Measurements from ENCODE around the gene DMPK.
A peak's percentile ranks its signal among the peaks of the same experiment; 100 is the strongest.
"Not testable (repeated sequence)": the region's sequence is repeated elsewhere in the genome, so short reads cannot be mapped to it uniquely, and the experiment has no call there.

The DMPK gene

DNA sequence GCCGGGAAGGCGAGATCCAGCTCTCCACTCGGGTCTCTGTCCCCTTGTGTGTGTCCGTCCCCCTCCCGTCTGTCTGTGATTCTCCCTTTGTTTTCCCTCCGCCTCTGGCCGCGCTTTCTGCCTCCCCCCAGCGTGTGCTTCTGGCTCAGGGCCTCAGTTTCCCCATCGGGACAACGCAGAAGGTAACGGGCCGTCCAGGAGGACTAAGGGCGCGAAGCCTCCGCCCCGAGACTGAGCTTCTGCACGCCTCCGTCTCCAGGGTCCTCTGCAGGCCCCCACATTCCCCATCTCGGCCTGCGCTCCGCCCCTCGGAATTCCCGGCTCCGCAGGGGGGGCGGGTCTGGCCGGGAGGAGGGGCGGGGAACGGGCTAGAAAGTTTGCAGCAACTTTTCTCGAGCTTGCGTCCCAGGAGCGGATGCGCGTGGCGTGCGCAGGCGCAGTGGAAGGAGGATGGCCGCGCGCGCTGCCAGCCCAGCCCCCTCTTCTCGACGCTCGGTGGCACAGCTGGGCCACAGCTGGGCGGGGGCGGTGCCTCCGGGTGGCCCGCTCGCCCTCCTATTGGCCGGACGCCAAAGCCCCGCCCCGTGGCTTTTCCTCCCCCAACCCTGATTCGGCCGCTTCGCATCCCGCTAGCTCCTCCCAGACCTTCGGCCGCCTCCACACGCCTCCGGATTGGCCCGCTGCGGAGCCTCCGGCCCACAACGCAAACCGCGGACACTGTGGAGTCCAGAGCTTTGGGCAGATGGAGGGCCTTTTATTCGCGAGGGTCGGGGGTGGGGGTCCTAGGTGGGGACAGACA lies 13.1 kb downstream of the DMPK start, which contains the start of gene SIX5:
Gene SIX5, minus strand, starts transcription at position 269 of the 799 bp plus-strand sequence. CDS start 408 bp downstream, outside the sequence.
- peak; percentile 83 to 92 (median 89) for DNase-seq (ENCODE audit: low read depth in 3 of 3)

DNA sequence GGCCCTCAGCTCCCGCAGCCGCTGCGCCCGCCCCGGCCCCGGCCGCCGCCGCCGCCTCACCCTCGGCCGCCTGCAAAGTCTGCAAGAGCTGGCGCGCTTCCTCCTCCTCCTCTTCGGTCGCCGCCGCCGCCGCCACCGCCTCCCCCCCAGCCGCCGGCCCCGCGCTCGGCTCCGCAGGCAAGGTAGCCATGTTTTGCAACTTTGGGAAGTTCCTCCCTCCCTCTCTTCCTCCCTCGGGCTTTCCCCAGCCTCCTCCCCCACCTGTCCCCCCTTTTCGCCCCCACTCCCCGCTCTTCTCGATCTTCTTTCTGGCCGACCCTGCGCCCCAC lies 13.7 kb downstream of the DMPK start:
- peak in 1 of 3 experiments; percentile 32 for DNase-seq (ENCODE audit: low read depth in 3 of 3)

DNA sequence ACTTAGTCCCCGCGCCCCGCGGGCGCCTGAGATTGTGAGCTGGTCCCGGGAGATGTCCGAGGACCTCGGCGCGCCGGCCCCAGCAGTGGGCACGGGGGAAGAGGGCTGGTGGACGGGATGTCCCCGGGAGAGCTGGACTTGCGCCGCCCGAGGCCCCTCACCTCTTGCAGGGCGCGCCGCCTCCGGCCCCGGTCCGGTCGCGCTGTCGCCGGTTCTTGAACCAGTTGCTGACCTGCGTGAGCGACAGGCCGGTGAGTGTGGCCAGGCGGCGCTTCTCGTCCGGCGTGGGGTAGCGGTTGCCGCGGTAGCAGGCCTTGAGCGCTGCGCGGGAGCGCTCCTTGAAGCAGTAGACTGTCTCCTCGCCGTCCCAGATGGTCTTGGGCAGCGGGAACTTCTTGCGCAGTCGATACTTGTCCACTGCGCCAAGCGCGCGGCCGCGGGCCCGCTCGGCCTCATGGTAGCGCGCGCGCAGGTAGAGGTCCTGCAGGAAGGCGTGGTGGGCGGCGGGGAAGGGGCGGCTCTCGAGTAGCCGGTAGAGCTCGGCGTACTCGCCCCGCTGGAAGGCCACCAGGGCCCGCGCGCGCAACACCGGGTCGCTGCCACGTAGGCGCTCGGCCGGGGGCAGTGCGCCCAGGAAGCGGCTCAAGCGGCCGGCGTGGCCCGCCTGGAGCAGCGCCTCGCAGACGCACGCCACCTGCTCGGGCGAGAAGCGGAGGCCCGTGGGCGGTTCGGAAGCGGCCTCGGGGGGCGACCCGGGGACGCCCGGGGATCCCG lies 14.2 kb downstream of the DMPK start:
- DNase-seq (ENCODE audit: low read depth in 3 of 3), result no peak

DNA sequence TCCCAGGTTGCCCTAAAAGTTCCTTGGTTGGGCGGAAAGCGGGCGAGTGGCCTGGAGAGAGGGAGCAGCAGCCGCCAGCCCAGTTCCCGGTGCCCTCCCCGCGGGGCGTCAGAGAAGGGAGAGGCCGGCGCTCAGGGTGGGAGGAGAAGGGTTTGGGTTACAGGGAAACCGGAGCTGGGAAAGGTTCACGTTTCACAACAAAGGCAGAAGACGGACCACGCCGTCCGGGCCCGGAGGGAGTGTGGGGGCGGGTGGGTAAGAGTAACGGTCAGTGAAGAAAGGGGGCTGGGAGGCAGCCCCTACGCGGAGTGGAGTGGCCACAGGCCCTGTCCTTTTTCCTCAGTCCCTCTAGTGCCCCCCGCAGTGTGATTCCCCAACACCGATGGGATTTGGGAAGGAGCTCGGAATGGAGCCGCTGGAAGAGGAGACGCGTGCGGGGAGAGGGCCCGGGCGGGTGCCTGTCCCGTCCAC lies 14.8 kb downstream of the DMPK start:
- no peak for DNase-seq (ENCODE audit: low read depth in 3 of 3)

DNA sequence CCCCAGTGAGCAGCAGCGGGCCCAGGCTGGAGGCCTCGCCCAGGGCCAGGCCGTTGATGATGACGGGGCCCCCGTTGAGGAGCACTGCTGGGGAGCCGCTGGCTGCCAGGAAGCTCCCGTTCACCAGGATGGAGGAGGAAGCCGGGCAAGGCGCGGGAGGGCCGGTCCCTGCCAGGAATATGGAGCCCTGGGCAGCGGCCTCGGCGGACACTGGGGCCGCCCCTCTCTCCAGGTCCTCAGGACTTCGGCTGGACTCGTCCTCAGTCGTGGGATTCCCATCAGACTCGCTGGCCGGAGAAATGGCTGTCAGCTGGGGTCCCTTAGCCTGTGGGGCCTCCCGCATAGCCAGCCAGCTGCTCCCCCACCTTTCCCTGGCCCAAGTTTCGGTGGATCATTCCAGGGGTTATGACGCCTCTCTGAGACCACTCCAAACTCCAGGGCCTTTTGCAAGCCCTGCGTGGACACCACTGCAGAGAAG lies 15.4 kb downstream of the DMPK start:
- DNase-seq (ENCODE audit: low read depth in 3 of 3), result no peak

DNA sequence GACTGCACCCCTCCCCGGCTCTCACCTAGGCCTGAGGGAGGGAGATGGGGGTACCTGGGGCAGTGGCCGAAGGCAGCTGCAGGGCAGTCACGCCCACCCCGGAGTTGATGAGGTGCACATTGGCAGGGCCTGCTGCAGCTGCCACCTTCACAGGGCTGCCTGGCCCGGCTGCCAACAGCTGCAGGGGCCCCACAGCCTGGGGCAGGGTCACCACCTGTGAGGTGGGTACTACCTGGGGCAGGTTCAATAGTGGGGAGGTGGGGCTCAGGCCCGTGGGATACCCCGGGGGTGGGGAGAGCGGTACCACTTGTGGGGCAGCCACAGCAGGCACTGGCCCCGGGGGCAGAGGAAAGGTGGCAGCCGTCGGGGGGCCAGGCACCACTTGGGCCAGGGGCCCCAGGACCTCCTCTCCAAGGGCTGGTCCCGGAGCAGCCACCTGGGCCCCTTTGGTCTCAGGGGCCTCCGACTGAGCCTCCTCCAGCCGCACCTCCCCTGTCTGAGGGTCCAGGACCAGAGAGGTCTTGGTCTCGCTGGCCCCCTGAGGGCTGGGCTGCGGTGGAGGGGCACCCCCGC lies 15.9 kb downstream of the DMPK start:
- no peak for DNase-seq (ENCODE audit: low read depth in 3 of 3)

DNA sequence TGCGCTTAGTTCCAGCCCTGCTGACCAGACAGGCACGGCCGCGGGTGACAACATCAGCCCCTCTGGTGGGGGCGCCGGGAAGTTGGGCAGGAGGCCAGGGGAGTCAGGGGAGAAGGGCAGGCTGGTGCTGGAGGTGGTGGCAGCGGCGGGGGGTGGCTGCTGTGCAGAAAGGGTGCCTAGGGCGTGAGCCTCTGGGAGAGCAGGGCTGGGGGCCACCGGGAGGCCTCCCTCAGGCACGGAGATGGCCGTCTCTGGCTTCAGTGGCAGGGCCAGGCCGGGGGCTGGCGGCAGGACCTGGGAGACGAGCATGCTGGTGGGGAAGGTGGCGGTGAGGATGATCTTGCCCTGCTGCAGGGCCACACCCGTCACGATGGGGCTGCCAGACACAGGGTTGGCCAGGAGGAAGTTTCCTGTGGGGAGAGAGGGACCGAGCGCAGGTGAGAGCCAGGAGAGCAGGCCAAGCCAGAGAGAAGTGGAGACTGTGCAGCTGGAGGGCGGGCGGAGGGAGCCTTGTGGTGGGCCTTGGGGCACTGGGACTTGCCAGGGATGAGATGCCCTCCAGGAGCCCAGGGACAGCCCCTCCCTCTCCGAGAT lies 16.5 kb downstream of the DMPK start:
- DNase-seq (ENCODE audit: low read depth in 3 of 3), result no peak

DNA sequence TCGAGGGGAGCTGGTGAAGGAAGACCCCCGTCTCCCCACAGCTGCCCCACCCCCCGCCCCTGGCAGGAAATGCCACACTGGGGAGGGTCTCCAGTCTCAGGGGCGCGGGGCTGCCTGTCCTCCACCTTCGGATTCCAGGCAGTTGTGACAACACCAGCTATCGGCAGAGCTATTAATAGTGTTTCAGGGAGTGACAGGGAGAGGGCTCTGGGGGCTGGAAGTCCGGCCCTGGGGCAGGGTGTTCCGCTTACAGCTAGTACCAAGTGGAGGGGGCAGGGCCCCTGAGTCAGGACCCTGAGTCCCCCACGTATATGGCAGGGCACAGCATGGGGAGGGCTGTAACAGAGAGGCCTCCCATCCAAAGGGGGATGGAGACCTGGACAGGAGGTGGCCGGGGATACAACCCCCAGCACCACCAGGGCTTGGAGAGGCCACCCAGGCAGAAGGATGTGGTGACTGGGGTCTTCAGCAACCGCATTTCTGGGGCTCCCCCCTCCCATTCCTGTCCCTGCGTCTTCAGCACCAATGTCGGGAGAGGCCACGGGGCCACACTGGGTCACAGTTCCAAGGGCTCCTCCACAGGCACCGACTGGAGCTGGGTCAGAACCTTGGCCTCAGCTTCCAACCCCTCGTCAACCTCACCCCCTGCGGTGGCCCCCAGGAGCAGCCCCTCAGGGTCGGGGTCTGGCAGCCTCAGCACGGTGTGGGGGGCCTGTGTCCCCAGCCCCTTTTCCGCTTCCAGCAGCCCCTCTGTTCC lies 17.2 kb downstream of the DMPK start:
- no peak for DNase-seq (ENCODE audit: low read depth in 3 of 3)

DNA sequence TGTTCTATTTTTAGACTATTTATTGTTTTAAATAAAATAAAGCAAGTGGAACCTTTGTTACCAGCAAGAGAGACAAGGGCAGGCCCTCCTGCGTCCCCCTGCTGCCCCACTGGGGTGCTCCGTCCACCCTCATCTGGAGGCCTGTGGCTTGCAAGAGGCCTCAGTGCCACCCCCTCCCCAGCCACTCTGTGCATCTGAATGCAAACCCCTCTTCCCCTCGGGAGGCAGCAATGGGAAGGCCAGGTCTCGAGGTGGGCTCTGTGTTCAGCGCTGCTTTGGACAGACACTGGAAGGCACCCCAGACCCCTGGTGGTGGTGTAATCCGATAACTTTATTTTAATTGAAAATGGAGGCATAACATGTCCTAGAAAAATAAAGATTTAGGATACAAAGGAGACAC lies 17.8 kb downstream of the DMPK start:
- DNase-seq (ENCODE audit: low read depth in 3 of 3), result no peak

DNA sequence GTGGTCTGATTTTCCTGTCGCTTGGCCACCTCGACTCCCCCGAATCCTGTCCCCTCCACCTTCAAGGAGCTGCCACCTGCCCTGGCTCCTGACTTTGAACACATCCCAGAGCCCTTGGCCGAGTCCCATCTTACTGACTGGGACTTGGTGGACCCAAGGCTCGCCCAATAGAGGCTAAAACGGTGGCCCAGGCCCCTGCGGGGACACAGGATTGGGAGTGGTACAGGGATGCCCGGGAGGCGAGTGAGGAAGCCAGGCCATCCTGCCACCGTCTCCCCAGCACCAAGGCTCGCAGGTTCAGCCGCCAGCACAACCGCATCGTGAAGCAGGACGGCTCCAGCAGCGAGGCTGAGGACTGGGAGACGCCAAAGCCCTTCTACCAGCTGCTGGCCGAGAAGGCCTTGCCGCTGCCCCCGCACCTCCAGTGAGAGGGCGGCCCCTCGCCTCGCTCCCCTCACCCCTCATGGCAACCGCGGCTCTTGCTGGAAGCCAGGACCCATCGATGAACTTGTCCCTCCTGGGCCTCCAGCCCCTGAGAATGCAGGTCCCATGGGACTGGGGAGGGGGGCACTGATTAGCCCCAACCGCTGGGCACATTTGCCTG lies 18.5 kb downstream of the DMPK start:
- no peak for DNase-seq (ENCODE audit: low read depth in 3 of 3)

DNA sequence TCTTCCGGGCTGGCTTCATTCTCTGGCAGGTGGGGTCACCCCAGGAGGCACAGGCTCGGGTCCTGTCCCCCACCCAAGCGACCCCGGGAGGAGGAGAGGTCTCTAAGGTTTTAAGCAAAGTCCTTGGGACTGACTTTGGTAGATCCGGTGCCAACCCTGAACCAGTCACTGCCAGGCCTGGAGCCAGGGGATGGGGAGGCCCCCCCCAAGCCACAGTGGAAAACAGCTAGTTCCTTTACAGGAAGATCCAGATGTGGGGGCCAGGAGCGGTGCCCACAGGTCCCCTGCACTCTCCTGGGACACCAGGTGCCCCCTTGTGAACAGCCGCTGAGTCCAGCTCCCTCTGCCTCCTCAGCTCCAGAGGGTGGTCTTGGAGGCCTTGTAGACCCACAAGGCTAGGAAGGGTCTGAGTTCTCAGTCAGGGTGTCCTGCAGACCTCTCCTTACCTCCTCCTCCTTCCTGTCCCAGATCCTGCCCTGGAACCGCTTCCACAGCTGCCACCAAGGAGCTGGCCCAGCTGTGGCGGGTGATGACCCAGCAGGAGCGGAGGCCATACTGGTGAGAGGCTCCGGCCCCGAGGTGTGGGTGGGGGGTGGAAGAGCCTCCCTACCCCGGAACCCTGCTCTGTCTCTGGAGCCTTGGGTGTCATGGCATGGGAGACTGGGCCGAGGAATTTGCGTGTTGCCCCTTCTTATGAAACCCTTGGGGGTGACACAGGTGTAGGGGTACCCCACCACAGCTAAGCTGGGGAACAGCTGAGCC lies 19.2 kb downstream of the DMPK start:
- DNase-seq (ENCODE audit: low read depth in 3 of 3), result no peak

DNA sequence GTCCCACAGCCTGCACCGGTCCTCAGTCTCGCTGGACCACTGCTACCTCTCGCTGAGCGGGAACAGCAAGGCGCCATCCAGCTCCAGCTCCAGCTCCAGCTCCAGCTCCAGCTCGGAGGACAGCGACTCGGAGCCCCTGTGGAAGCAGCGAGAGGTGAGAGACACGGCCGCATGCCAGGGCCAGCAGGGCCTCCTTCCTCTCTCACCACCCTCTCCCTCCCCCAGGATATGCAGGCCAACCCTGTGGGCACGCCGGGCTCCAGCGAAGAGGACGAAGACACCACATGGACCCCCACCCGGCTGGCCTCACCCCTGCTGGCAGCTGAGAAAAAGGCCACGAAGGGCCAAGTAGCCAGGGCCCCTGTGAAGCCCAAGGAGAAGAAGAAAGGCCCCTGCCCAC lies 20.6 kb downstream of the DMPK start:
- DNase-seq (ENCODE audit: low read depth in 3 of 3), result no peak

DNA sequence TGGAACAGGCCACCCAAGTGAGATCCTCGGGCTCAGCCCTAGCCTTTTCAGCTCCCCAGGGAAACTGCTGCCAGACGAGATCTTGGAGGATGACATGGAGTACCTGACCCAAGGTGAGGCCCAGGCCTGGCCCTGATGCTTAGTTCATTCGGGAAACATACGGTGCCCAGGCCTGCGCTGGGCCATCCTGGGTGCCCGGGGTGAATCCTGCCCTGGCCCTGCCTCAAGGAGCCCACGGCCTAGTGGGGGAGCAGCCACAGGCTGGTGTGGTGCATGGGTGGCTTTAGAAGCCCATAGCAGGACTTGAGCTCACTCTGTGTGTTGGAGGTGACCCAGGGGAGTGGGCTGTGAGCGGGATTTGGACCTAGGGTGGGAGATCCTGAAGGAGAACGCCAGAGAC lies 23.4 kb downstream of the DMPK start:
- DNase-seq (ENCODE audit: low read depth in 3 of 3), result no peak

DNA sequence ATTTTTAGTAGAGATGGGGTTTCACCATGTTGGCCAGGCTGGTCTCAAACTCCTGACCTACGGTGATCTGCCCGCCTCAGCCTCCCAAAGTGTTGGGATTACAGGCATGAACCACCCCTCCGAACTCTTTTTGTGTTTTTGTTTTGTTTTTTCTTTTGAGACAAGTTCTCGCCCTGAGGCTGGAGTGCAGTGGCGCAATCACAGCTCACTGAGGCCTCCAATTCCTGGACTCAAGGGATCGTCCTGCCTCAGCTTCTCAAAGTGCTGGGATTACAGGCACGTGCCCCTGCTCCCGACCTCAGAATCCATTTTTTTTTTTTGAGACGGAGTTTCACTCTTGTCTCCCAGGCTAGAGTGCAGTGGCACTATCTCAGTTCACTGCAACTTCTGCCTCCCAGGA lies 24.6 kb downstream of the DMPK start:
- DNase-seq (ENCODE audit: low read depth in 3 of 3), result no peak

DNA sequence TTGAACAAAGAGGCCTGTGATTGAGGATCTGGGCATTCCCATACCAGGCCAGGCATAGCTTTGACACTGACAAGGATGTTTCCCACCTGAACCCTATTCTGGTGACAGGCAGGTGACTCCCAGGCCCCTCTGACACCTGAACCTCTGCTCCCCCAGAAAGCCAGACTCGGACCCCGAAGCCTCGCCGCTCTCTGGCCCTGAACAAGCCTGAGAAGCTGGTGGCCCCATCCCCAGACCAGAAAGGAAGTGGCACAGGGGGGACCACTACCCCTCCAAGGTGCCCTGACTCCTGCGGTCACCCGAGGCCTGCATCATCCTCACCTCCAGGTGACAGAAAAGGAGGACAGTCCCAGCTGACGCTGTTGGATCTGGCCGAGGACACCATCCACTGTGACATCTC lies 28.0 kb downstream of the DMPK start:
- DNase-seq (ENCODE audit: low read depth in 3 of 3), result no peak

DNA sequence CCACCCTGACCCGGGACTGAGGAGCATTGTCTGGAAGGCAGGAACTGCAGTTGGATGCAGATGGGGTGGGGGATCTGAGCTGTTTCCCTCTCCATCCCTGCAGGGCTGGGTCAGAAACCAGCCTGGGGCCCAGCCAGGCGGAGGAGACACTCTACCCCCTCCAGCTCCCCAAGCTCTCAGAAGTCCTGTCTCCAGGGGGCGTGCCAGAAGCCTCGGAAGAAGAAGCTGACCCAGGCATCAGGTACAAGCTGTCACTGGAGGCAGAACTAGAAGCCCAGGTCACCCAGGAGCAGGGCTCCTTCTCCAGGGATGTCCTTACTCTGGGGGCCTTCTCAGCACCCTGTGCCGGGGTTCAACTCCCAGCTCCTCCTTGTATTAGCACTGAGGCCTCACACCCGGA lies 28.7 kb downstream of the DMPK start:
- no peak for DNase-seq (ENCODE audit: low read depth in 3 of 3)

DNA sequence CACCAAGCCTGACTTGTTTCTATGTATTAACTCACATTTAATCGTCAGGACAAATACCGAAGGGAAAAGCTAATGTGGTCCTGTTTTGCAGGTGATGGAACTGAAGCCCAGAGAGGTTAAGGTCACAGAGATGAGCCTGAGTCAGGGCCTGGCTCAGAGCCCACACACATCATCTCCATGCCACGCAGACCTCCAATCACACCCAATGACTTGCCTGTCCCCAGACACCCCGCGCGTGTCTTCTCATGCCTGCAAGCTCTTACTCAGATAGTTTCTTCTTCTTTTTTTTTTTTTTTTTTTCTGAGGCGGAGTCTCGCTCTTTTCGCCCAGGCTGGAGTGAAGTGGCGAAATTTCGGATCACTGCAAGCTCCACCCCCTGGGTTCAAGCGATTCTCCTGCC lies 29.7 kb downstream of the DMPK start:
- no peak for DNase-seq (ENCODE audit: low read depth in 3 of 3)

DNA sequence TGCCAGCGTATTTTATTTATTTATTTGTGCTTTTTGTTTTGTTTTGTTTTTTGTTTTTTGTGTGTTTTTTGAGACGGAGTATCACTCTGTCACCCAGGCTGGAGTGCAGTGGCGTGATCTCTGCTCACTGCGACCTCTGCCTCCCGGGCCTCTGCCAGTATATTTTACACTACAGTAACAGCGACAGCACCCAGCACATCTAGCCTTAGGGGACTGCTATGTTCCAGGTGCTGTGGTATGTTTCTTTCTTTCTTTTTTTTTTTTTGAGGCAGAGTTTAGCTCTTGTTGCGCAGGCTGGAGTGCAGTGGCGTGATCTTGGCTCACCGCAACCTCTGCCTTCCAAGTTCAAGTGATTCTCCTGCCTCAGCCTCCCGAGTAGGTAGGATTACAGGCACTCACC lies 30.8 kb downstream of the DMPK start:
- not testable (repeated sequence) for DNase-seq (ENCODE audit: low read depth in 3 of 3)

DNA sequence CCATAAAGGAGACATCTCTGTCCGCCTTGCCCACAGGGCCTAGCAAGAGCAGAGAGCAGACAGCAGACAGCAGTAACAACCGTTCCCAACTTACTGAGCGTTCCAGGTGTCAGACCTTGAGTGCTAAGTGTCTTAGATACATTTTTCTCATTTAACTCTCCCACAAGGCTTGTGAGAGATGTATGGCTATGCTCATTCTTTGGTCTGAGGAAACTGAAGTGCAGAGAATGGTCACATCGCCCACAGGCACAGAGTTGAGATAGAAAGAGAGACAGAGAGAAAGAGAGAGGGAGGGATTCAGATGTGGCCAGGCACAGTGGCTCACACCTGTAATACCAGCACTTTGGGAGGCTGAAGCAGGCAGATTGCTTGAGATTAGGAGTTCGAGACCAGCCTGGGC lies 34.8 kb downstream of the DMPK start:
- no peak for DNase-seq (ENCODE audit: low read depth in 3 of 3)

DNA sequence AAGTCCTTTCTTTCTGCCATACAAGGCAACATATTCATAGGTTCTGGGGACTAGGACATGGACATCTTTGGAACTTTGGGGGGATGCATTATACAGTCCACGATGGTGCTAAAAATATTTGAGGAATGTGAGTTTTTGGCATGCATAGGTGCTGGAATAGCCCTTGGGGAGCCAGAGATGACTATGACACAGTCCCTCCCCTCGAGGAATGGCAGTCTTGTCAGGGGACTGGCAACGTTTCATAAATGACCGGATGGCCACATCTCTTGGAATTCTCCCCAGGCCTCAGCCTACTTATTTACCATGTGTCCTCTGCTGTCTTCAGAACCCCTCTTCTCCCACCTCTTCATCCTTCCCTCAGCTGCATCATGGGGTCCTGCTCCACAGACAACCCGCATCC lies 35.4 kb downstream of the DMPK start:
- DNase-seq (ENCODE audit: low read depth in 3 of 3), result no peak
